ENCODE data around the gene C1orf159. TPM values are rescaled to one million over a fixed set of nuclear protein-coding genes. Genes with fewer than 3 reads are reported as not detected.
A peak's percentile ranks its signal among the peaks of the same experiment; 100 is the strongest.

Gene C1orf159
- total and polyA plus RNA-seq, 9 of the 15 experiments (the other 6 are each of a cell fraction or from before 2014, with no cell fraction given) = 0.28 to 54.9 (median 10.6) TPM

- TF ChIP-seq ZNF609 (CRISPR knock-in tag; IDR thresholded peaks at IDR 0.05; ENCODE audit: borderline replicate concordance) = no peak
- TF ChIP-seq CEBPB (tag; IDR thresholded peaks at IDR 0.05) = no peak
- TF ChIP-seq SFPQ (IDR thresholded peaks at IDR 0.05; ENCODE audit: low read depth, low read length) = no peak
- TF ChIP-seq NR2F6 (CRISPR knock-in tag; IDR thresholded peaks at IDR 0.05) = no peak
- TF ChIP-seq ZNF24 (IDR thresholded peaks at IDR 0.05) = peak; percentile 77
- no peak for TF ChIP-seq HMG20A (CRISPR knock-in tag; conservative IDR thresholded peaks at IDR 0.05)
- TF ChIP-seq RFX5 (IDR thresholded peaks at IDR 0.05; ENCODE audit: low read depth, low read length) = no peak
- TF ChIP-seq TBL1XR1 (IDR thresholded peaks at IDR 0.05; ENCODE audit: low read length in 2 of 2) = peak in 1 of 2 experiments; percentile 73; a peak in 2 of 4 replicates
- no peak for TF ChIP-seq PYGO2 (tag; IDR thresholded peaks at IDR 0.05)
- no peak for TF ChIP-seq ZNF217 (CRISPR knock-in tag; IDR thresholded peaks at IDR 0.05)
- TF ChIP-seq EP300 (IDR thresholded peaks at IDR 0.05; ENCODE audit: low read length) = no peak
- peak; percentile 99 for TF ChIP-seq ARID4B (CRISPR knock-in tag; IDR thresholded peaks at IDR 0.05)
- no peak for TF ChIP-seq ERF (CRISPR knock-in tag; IDR thresholded peaks at IDR 0.05)
These were observed at the start of gene C1orf159 (continued) for GRCh38 chr1:1115786-1116700.
